SKM-1 (cell line): ENCODE data around the gene MDH1.

Experiments
- DNase-seq: peaks from one replicate; lab custom pipeline; 2025; ENCODE audit not compliant: unreplicated experiment; lab: John Stamatoyannopoulos, UW

Gene MDH1

DNA sequence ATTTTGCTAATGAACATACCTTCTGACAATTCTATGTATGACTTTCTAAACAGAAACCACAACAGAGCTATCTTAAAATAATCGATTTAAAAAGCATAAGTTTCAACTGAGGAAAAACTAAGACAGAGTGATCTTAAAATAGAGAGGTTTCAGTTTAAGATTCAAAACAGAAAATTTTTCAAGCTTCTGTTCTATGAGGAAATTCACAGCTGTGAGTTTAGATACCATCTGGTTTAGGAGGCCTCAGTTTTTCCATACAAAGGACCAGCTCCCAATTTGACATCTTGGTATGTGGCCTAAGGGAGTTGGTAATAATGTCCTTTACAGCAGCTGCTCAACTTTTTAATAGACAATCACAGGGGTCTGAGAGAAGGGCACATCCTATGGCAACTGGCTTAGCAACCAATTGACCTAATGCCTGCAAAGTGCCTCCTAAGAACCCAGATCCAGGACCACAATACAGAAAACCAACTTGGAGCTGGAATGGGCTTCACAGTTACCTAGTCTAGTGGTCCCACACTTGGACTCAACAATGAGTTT lies 39.7 kb downstream of the MDH1 start:
- no peak for DNase-seq

- DNase-seq = no peak
These were observed 42.7 kb downstream of the MDH1 start for GRCh38 chr2:63631501-63631900.

GRCh38 chr2:63632382-63632781 lies 43.6 kb downstream of the MDH1 start:
- no peak for DNase-seq

DNA sequence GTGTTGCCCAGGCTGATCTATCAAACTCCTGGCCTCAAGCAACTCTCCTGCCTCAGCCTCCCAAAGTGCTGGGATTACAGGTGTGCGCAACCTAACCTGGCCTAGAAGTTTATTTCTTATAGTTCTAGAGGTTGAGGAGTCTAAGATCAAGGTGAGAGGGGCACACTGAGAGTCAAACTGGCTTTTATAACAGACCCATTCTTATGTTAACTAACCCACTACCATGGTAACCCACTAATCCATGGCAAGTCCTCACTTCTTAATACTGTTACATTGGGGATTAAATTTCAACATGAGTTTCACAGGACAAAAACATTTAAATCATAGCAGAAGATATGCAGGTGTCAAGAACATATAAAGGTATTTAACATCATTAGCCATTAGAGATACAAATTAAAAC lies 50.6 kb downstream of the MDH1 start:
- DNase-seq = no peak

DNA sequence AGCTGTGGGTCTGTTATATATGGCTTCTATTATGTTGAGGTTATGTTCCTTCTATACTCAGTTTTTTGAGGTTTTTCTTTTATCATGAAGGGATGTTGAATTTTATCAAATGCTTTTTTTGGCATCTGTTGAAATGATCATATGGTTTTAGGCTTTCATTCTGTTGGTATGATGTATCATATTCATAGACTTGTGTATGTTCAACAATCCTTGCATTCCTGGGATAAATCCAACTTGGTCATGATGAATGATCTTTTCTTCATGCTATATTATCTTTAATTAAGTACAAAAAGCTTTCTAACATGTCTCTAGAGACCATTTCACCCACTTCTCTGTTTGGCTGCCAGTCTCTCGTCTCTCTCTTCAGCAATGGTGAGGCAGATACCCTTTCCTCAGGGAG lies 54.2 kb downstream of the MDH1 start:
- no peak for DNase-seq

DNA sequence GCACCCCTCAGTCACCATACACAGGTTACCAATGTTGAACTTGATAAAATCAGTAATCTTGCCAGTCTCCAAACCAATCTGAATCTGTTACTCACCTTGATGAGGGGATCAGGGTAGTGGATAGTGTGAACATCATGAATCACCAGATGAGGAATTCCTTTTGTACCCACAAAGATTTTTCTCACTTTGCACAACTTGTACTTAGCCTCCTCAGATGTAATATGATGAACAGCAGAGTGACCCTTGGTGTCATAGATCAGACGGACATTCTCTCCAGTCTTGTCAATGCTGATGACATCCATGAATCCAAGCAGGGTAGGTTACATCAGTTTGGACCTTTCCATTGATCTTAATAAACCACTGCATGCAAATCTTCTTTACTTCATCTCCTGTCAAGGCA lies 54.7 kb downstream of the MDH1 start:
- no peak for DNase-seq

DNA sequence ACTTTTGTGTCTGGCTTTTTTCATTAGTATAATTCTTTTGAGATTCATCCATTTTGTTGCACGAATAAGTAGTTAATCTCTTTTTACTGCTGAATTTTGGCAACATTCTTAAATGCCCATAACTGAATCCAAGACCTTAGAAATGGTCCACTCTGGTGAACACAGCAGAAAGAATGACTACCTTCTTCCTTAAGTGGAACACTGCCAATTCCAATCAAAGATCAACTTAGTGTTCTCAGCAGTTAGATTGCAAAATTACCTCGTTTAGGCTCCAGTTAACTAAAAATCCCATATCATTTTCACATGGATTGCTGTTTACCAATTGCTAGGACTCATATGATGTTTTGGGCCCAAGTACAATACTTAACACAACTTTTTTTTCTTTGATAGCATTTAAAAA lies 59.9 kb downstream of the MDH1 start:
- no peak for DNase-seq

- no peak for DNase-seq
These were observed 61.1 kb downstream of the MDH1 start for GRCh38 chr2:63649829-63650228.

GRCh38 chr2:63650756-63651155 lies 62.0 kb downstream of the MDH1 start:
- no peak for DNase-seq

DNA sequence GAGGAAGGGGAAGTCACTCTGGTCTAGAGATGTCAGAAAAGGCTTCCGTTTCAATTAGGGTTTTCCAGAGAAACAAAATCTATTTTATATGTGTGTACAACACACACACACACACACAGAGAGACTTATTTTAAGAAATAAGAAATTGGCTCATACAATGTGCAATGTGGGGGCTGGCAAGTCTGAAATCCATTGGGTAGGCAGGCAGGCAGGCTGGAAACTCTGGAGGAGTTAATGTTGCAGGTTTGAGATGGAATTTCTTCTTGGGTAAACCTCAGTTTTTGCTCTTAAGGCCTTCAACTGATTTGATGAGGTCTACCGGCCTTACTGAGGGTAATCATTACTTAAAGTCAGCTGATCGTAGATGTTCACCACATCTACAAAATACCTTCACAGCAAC lies 62.6 kb downstream of the MDH1 start:
- DNase-seq = no peak

DNA sequence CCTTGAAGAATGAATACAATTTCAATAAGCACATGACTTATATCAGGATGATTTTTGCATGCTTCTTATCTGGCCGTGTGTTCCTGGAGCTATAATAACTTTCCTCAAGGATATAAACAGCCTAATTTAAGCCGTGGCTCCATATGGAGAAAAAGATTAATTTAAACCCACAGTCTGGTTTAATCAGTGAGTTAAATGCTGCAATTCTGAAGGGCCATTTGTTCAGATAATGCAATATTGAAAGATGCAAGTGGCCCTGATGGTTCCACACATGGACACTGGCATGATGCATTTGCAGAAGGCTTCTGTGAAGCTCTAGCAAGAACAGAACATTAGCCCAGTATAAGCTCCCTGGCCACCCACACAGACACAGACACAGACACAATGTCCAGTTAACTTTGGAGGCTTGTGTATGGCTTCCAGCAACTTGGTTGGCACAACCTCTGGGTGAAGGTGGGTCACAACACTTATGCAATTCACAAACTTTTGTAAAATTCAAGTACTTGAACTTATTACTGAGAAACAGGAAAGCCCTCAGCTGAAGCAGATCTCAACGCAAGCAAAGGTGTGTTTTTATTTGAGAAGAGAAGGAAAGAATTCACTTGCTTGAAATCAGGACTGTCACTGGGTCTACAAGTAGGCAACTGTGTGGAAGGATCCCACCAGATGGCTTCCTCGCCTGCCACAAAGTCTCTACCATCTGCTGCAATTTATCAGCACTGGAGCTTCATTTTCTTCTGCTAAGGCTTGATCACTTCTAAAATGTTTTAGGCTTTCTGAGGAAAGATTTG lies 63.3 kb downstream of the MDH1 start:
- DNase-seq = no peak

- DNase-seq = no peak
These were observed 63.9 kb downstream of the MDH1 start for GRCh38 chr2:63652652-63652985.

DNA sequence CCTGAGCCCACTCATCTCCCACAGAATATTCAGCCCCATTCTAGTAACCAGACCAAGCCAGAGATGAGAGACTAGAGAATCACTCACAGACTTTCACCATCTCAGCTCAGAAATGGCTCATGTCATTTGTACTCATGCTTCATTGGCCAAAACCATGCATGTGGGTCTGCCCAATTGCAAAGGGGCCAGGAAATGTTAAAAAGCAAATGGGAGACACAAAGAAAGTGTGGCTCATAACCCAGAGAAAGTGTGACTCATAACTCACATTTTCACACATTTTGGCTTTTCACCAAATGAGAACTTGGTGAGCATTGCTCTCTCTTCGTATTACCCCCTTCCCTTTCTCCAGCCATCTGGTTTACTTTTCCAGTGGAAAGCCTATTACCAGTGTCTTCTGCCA lies 66.2 kb downstream of the MDH1 start:
- no peak for DNase-seq
